Measurements from ENCODE around the gene CPM.

The CPM gene

GRCh38 chr12:68932961-68933893 lies at the start of gene CPM:
TSS of gene CPM (minus strand) at chr12:68933171. CDS start at chr12:68932837, 334 bp downstream.
- DNase-seq (ENCODE audit: low spot score): peak; percentile 90

- no peak for DNase-seq (ENCODE audit: low spot score)
Measured at GRCh38 chr12:68981516-68981915, 48.5 kb upstream of the CPM start.

- DNase-seq (ENCODE audit: low spot score): no peak
Measured at GRCh38 chr12:68980476-68981212, 47.7 kb upstream of the CPM start.

- DNase-seq (ENCODE audit: low spot score): no peak
Measured at GRCh38 chr12:68978678-68979077, 45.7 kb upstream of the CPM start.

- DNase-seq (ENCODE audit: low spot score): no peak
Measured at GRCh38 chr12:68977909-68978610, 45.1 kb upstream of the CPM start.

- no peak for DNase-seq (ENCODE audit: low spot score)
Measured at GRCh38 chr12:68977335-68977734, 44.4 kb upstream of the CPM start.

GRCh38 chr12:68976395-68976841 lies 43.4 kb upstream of the CPM start:
- DNase-seq (ENCODE audit: low spot score): no peak

GRCh38 chr12:68975811-68976210 lies 42.8 kb upstream of the CPM start:
- DNase-seq (ENCODE audit: low spot score): no peak

- no peak for DNase-seq (ENCODE audit: low spot score)
Measured at GRCh38 chr12:68972595-68972994, 39.6 kb upstream of the CPM start.

- peak; percentile 63 for DNase-seq (ENCODE audit: low spot score)
Measured at GRCh38 chr12:68971404-68971803, 38.4 kb upstream of the CPM start.

GRCh38 chr12:68970951-68971350 lies 38.0 kb upstream of the CPM start:
- no peak for DNase-seq (ENCODE audit: low spot score)

GRCh38 chr12:68970306-68970705 lies 37.3 kb upstream of the CPM start:
- no peak for DNase-seq (ENCODE audit: low spot score)

GRCh38 chr12:68967046-68967445 lies 34.1 kb upstream of the CPM start:
- DNase-seq (ENCODE audit: low spot score): no peak

GRCh38 chr12:68963856-68964745 lies 31.1 kb upstream of the CPM start:
- DNase-seq (ENCODE audit: low spot score): no peak

GRCh38 chr12:68962877-68963855 lies 30.2 kb upstream of the CPM start:
- DNase-seq (ENCODE audit: low spot score): no peak

GRCh38 chr12:68959891-68960464 lies 27.0 kb upstream of the CPM start:
- no peak for DNase-seq (ENCODE audit: low spot score)

GRCh38 chr12:68959143-68959858 lies 26.3 kb upstream of the CPM start:
- no peak for DNase-seq (ENCODE audit: low spot score)

- no peak for DNase-seq (ENCODE audit: low spot score)
Measured at GRCh38 chr12:68958322-68958721, 25.4 kb upstream of the CPM start.

GRCh38 chr12:68957273-68957672 lies 24.3 kb upstream of the CPM start:
- DNase-seq (ENCODE audit: low spot score): no peak

All from AG20443 (cell line).